ENCODE results near the gene PHRF1.
"Not testable (repeated sequence)": the region's sequence is repeated elsewhere in the genome, so short reads cannot be mapped to it uniquely, and the experiment has no call there.

Gene PHRF1

GRCh38 chr11:643849-644738, 67.8 kb downstream of the PHRF1 start:
- Histone ChIP-seq H3K4me3 (ENCODE audit: insufficient read depth, low read depth, low read length, poor library complexity, severe bottlenecking) (no peak overlapping the region), H3K4me1 (ENCODE audit: control insufficient read depth, insufficient read depth, low read length, poor library complexity, severe bottlenecking) (peaks cover 8% of the 10 kb centered on the region), H3K27me3 (replicated peaks; ENCODE audit: control insufficient read depth, insufficient read depth, low read length, poor library complexity, severe bottlenecking) (peaks cover 10% of the 10 kb centered on the region), H3K36me3 (ENCODE audit: control insufficient read depth, insufficient read depth, low read length) (peaks cover 6% of the 10 kb centered on the region), H3K27ac (ENCODE audit: insufficient read depth, low read length, poor library complexity, severe bottlenecking) (no peak overlapping the region), H3K9me3 (ENCODE audit: control insufficient read depth, low read length) (no peaks in the 10 kb centered on the region)
- DNase-seq: no peak

DNA sequence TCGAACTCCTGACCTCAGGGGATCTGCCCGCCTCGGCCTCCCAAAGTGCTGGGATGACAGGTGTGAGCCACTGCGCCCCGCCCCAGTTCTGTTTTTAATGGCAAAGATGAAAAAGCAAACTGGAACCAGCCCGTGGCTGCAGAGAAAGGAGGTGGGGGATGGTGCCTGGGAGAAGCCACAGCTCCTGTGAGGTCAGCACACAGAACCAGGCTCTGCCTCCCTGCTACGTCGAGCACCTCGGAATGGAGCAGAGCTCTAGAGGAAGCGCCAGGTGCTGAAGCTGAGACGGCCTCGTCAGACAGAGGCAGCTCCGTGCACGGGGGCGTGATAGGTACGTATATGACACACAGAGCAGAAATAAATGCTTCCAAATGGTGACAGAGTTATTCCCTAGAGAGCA, 69.3 kb downstream of the PHRF1 start:
- no peak overlapping the region for H3K27ac ChIP-seq (ENCODE audit: insufficient read depth, low read length, poor library complexity, severe bottlenecking)
- H3K36me3 ChIP-seq (ENCODE audit: control insufficient read depth, insufficient read depth, low read length): peaks cover 6% of the 10 kb centered on the region
- H3K9me3 ChIP-seq (ENCODE audit: control insufficient read depth, low read length): no peaks in the 10 kb centered on the region
- no peak overlapping the region for H3K4me3 ChIP-seq (ENCODE audit: insufficient read depth, low read depth, low read length, poor library complexity, severe bottlenecking)
- DNase-seq: no peak
- H3K4me1 ChIP-seq (ENCODE audit: control insufficient read depth, insufficient read depth, low read length, poor library complexity, severe bottlenecking): peaks cover 3% of the 10 kb centered on the region
- peaks cover 2% of the 10 kb centered on the region for H3K27me3 ChIP-seq (replicated peaks; ENCODE audit: control insufficient read depth, insufficient read depth, low read length, poor library complexity, severe bottlenecking)

DNA sequence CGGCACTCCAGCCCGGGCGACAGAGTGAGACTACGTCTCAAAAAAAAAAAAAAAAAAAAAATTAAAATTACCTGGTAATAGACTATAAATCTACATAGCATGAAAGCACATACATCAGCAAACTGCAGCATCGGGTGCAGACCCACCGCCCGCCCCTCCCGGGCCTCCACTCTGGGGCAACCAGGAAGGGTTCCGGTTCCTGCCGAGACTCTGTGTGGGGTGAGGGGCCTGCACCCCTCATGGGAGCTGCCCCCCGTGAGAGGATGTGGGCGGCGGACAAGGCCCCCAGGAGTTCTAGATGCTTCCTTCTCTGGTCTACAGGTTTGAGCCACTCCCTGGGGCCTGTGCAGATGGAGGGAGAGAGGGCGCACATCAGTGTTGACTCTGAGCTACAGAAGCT, 69.9 kb downstream of the PHRF1 start:
- Histone ChIP-seq H3K36me3 (ENCODE audit: control insufficient read depth, insufficient read depth, low read length) (peaks cover 9% of the 10 kb centered on the region), H3K4me1 (ENCODE audit: control insufficient read depth, insufficient read depth, low read length, poor library complexity, severe bottlenecking) (no peaks in the 10 kb centered on the region)

GRCh38 chr11:647672-648158, 71.4 kb downstream of the PHRF1 start:
- H3K4me1 ChIP-seq (ENCODE audit: control insufficient read depth, insufficient read depth, low read length, poor library complexity, severe bottlenecking); H3K9me3 ChIP-seq (ENCODE audit: control insufficient read depth, low read length); DNase-seq; H3K27me3 ChIP-seq (replicated peaks; ENCODE audit: control insufficient read depth, insufficient read depth, low read length, poor library complexity, severe bottlenecking); H3K4me3 ChIP-seq (ENCODE audit: insufficient read depth, low read depth, low read length, poor library complexity, severe bottlenecking); H3K27ac ChIP-seq (ENCODE audit: insufficient read depth, low read length, poor library complexity, severe bottlenecking); H3K36me3 ChIP-seq (ENCODE audit: control insufficient read depth, insufficient read depth, low read length): not testable (repeated sequence)

More for the DNA sequence above, 69.9 kb downstream of the PHRF1 start:
- Histone ChIP-seq H3K4me3 (ENCODE audit: insufficient read depth, low read depth, low read length, poor library complexity, severe bottlenecking) (no peak overlapping the region), H3K9me3 (ENCODE audit: control insufficient read depth, low read length) (no peaks in the 10 kb centered on the region), H3K27me3 (replicated peaks; ENCODE audit: control insufficient read depth, insufficient read depth, low read length, poor library complexity, severe bottlenecking) (no peaks in the 10 kb centered on the region), H3K27ac (ENCODE audit: insufficient read depth, low read length, poor library complexity, severe bottlenecking) (no peak overlapping the region)
- no peak for DNase-seq

- H3K4me1 ChIP-seq (ENCODE audit: control insufficient read depth, insufficient read depth, low read length, poor library complexity, severe bottlenecking): no peaks in the 10 kb centered on the region
- H3K27me3 ChIP-seq (replicated peaks; ENCODE audit: control insufficient read depth, insufficient read depth, low read length, poor library complexity, severe bottlenecking): no peaks in the 10 kb centered on the region
- H3K4me3 ChIP-seq (ENCODE audit: insufficient read depth, low read depth, low read length, poor library complexity, severe bottlenecking): no peak overlapping the region
- H3K36me3 ChIP-seq (ENCODE audit: control insufficient read depth, insufficient read depth, low read length): peaks cover 3% of the 10 kb centered on the region
- no peaks in the 10 kb centered on the region for H3K9me3 ChIP-seq (ENCODE audit: control insufficient read depth, low read length)
- no peak overlapping the region for H3K27ac ChIP-seq (ENCODE audit: insufficient read depth, low read length, poor library complexity, severe bottlenecking)
- no peak for DNase-seq
Measured at GRCh38 chr11:650482-650881, 74.2 kb downstream of the PHRF1 start.

GRCh38 chr11:653136-653535, 76.9 kb downstream of the PHRF1 start:
- not testable (repeated sequence) for H3K27me3 ChIP-seq (replicated peaks; ENCODE audit: control insufficient read depth, insufficient read depth, low read length, poor library complexity, severe bottlenecking); H3K4me3 ChIP-seq (ENCODE audit: insufficient read depth, low read depth, low read length, poor library complexity, severe bottlenecking); DNase-seq; H3K36me3 ChIP-seq (ENCODE audit: control insufficient read depth, insufficient read depth, low read length); H3K4me1 ChIP-seq (ENCODE audit: control insufficient read depth, insufficient read depth, low read length, poor library complexity, severe bottlenecking); H3K27ac ChIP-seq (ENCODE audit: insufficient read depth, low read length, poor library complexity, severe bottlenecking); H3K9me3 ChIP-seq (ENCODE audit: control insufficient read depth, low read length)

DNA sequence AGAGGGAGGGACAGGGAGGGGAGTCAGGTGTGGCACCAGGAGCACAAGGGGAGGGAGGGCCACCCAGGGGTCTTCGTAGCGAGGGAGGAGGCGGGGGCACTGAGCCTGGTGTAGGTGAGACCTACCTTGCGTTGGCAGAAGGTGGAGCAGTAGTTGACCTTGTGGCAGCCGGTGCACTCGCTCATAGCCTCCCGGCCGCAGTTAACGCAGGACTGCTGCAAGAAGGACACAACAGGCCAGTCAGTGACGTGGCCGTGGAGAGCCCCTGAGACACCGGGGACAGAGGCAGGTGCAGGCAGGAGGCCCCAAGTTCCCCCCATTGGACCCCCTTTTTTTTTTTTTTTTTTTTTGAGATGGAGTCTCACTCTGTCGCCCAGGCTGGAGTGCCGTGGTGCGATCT, 77.6 kb downstream of the PHRF1 start:
- Histone ChIP-seq H3K36me3 (ENCODE audit: control insufficient read depth, insufficient read depth, low read length) (peaks cover 7% of the 10 kb centered on the region), H3K27me3 (replicated peaks; ENCODE audit: control insufficient read depth, insufficient read depth, low read length, poor library complexity, severe bottlenecking) (no peaks in the 10 kb centered on the region), H3K9me3 (ENCODE audit: control insufficient read depth, low read length) (no peaks in the 10 kb centered on the region), H3K27ac (ENCODE audit: insufficient read depth, low read length, poor library complexity, severe bottlenecking) (no peak overlapping the region), H3K4me1 (ENCODE audit: control insufficient read depth, insufficient read depth, low read length, poor library complexity, severe bottlenecking) (no peaks in the 10 kb centered on the region), H3K4me3 (ENCODE audit: insufficient read depth, low read depth, low read length, poor library complexity, severe bottlenecking) (no peak overlapping the region)
- no peak for DNase-seq

GRCh38 chr11:654444-654843, 78.2 kb downstream of the PHRF1 start:
- not testable (repeated sequence) for DNase-seq; H3K36me3 ChIP-seq (ENCODE audit: control insufficient read depth, insufficient read depth, low read length)

GRCh38 chr11:655036-655726, 78.9 kb downstream of the PHRF1 start:
- no peak overlapping the region for H3K27ac ChIP-seq (ENCODE audit: insufficient read depth, low read length, poor library complexity, severe bottlenecking)
- H3K4me3 ChIP-seq (ENCODE audit: insufficient read depth, low read depth, low read length, poor library complexity, severe bottlenecking): no peak overlapping the region
- no peaks in the 10 kb centered on the region for H3K9me3 ChIP-seq (ENCODE audit: control insufficient read depth, low read length)
- H3K27me3 ChIP-seq (replicated peaks; ENCODE audit: control insufficient read depth, insufficient read depth, low read length, poor library complexity, severe bottlenecking): no peaks in the 10 kb centered on the region
- peaks cover 7% of the 10 kb centered on the region for H3K36me3 ChIP-seq (ENCODE audit: control insufficient read depth, insufficient read depth, low read length)
- no peak for DNase-seq
- H3K4me1 ChIP-seq (ENCODE audit: control insufficient read depth, insufficient read depth, low read length, poor library complexity, severe bottlenecking): no peaks in the 10 kb centered on the region

More at GRCh38 chr11:654444-654843, 78.2 kb downstream of the PHRF1 start:
- not testable (repeated sequence) for H3K9me3 ChIP-seq (ENCODE audit: control insufficient read depth, low read length); H3K27ac ChIP-seq (ENCODE audit: insufficient read depth, low read length, poor library complexity, severe bottlenecking); H3K4me3 ChIP-seq (ENCODE audit: insufficient read depth, low read depth, low read length, poor library complexity, severe bottlenecking); H3K4me1 ChIP-seq (ENCODE audit: control insufficient read depth, insufficient read depth, low read length, poor library complexity, severe bottlenecking); H3K27me3 ChIP-seq (replicated peaks; ENCODE audit: control insufficient read depth, insufficient read depth, low read length, poor library complexity, severe bottlenecking)

GRCh38 chr11:656426-656825, 80.2 kb downstream of the PHRF1 start:
- Histone ChIP-seq H3K9me3 (ENCODE audit: control insufficient read depth, low read length) (no peaks in the 10 kb centered on the region), H3K36me3 (ENCODE audit: control insufficient read depth, insufficient read depth, low read length) (peaks cover 10% of the 10 kb centered on the region), H3K27me3 (replicated peaks; ENCODE audit: control insufficient read depth, insufficient read depth, low read length, poor library complexity, severe bottlenecking) (no peaks in the 10 kb centered on the region), H3K27ac (ENCODE audit: insufficient read depth, low read length, poor library complexity, severe bottlenecking) (no peak overlapping the region), H3K4me1 (ENCODE audit: control insufficient read depth, insufficient read depth, low read length, poor library complexity, severe bottlenecking) (no peaks in the 10 kb centered on the region), H3K4me3 (ENCODE audit: insufficient read depth, low read depth, low read length, poor library complexity, severe bottlenecking) (no peak overlapping the region)
- DNase-seq: no peak

All from effector memory CD4-positive, alpha-beta T cell (primary cell).